Muscle of leg (tissue), 11 donors: Measurements from ENCODE around the gene RDH16. TPM values are rescaled to one million over a fixed set of nuclear protein-coding genes. Genes with fewer than 3 reads are reported as not detected.
A peak's percentile ranks its signal among the peaks of the same experiment; 100 is the strongest.
"Not testable (repeated sequence)": the region's sequence is repeated elsewhere in the genome, so short reads cannot be mapped to it uniquely, and the experiment has no call there.

Experiments used
- DNase-seq: peaks from one replicate; pipeline ENCODE4 v3.0.0; 2013
- H3K27ac ChIP-seq: one replicate; pipeline ENCODE4 v1.5.1; 2013; ENCODE audit warnings: mild to moderate bottlenecking, low read length, control low read depth
- H3K27me3 ChIP-seq: one replicate; pipeline ENCODE4 v1.6.1; 2013; ENCODE audit warnings: low read length; ENCODE audit not compliant: control insufficient read depth, insufficient read depth
- H3K36me3 ChIP-seq: one replicate; pipeline ENCODE4 v1.6.1; 2013; ENCODE audit warnings: low read length; ENCODE audit not compliant: control insufficient read depth, insufficient read depth
- H3K4me1 ChIP-seq: one replicate; pipeline ENCODE4 v1.6.1; 2013; ENCODE audit warnings: low read length; ENCODE audit not compliant: control insufficient read depth, insufficient read depth
- H3K4me3 ChIP-seq: one replicate; pipeline ENCODE4 v1.5.1; 2013; ENCODE audit warnings: low read length, control low read depth
- H3K9me3 ChIP-seq: replicated peaks from 2 replicates; pipeline ENCODE4 v1.6.1; 2013; ENCODE audit warnings: low read depth, low read length; ENCODE audit not compliant: control insufficient read depth
- WGBS: methylation state at CpG from one replicate; pipeline ENCODE4 v1.1.5; 2013; ENCODE audit warnings: missing lambda C conversion rate; ENCODE audit not compliant: insufficient coverage; 5-methylcytosine and 5-hydroxymethylcytosine counted together
- polyA plus RNA-seq, 8 donors: library from polyadenylated mRNA; unstranded; fragments of 120-200 nt; gene quantifications; one replicate each; pipeline versions ENCODE4 v1.2.1 to v1.2.3, GENCODE V29; 2013; ENCODE audit warnings: inconsistent platforms in 1 of 8, low replicate concordance in 1 of 8; ENCODE audit not compliant: insufficient read length in 8 of 8, insufficient read depth in 1 of 8
- total RNA-seq: library from RNA; stranded (reverse); fragments of 120-200 nt; gene quantifications from one replicate; pipeline ENCODE4 v1.2.4, GENCODE V29; 2013

RDH16 gene
- total and polyA plus RNA-seq, 9 donors = 0.12 to 0.50 (median 0.27) TPM

DNA sequence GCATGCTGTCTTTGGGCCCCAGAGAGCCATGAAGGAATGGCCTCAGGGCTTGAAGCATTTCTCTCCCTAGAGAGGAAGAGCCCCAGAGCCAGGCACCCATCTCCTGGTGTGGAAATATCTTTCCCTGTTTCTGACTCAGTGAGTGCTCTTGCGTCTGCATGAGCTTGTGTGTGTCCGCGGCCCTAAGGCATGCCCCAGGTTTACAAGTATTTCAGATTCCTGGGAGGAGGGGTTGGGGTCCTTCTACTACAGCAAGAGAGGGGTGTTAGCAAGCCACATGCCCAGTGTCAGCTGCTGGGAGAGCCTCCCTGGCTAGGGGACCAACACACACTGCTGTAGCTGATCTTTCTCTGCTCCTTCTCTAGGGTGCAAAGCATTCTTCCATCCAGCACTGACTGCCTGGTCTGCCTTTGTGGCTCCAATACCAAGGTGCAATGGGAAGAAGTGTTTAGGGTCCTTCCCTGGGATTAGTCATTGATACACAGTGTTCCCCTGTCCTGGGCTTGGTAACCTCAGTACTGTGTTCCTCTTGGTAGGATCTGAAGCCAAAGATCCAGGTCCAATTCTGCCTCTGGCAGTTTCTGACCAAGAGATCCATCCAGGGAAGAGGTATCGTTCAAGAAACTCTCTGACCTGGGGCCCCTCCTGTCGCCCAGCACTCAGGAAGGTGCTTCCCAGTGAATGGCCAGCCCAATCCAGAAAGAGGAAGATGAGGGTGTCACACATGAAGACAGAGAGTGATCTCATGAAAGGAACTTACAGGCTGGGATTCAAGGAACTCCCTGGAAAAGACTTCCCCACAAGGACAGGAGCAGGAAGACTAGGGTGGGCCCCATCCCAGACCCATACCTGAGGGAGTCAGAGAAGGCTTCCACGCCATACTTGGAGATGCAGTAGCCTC, 3.1 kb downstream of the RDH16 start:
- DNase-seq = no peak
- Histone ChIP-seq H3K27ac (no peak overlapping the region), H3K4me3 (no peak overlapping the region), H3K9me3 (peaks cover 9% of the 10 kb centered on the region), H3K27me3 (peaks cover 2% of the 10 kb centered on the region), H3K36me3 (no peaks in the 10 kb centered on the region), H3K4me1 (no peaks in the 10 kb centered on the region)
- 60% methylated on average over 1 of the region's 6 CpGs for WGBS

DNA sequence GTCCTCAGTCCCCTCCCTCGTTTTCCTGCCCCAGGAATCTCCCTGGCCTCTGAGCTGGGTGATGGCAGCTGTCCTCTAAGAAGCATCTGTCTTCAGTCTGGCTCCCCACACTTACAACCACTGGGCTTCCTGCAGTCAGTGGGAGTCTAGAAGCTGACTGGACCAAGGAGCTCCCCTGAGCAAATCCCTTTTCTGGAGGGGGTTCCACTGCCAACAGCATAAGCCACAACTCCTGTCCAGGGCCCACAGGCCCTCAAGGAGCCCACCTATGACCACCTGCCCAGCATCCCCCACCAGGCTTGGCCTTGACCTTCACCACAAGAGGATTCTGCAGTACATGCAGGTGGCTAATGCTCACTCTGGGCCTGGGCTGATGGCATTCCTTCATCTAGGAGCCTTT, 4.1 kb downstream of the RDH16 start:
- no peak overlapping the region for H3K27ac ChIP-seq
- H3K4me3 ChIP-seq = no peak overlapping the region
- no peaks in the 10 kb centered on the region for H3K4me1 ChIP-seq
- H3K9me3 ChIP-seq = peaks cover 5% of the 10 kb centered on the region
- H3K27me3 ChIP-seq = peaks cover 2% of the 10 kb centered on the region
- DNase-seq = no peak
- 0% methylated on average over 1 of the region's 1 CpG for WGBS
- H3K36me3 ChIP-seq = no peaks in the 10 kb centered on the region

- Histone ChIP-seq H3K9me3 (no peaks in the 10 kb centered on the region), H3K27me3 (no peaks in the 10 kb centered on the region), H3K4me3 (no peak overlapping the region), H3K27ac (no peak overlapping the region), H3K4me1 (no peaks in the 10 kb centered on the region), H3K36me3 (no peaks in the 10 kb centered on the region)
- 85% methylated on average over 5 of the region's 11 CpGs for WGBS
- DNase-seq = no peak
These were observed 5.6 kb downstream of the RDH16 start for GRCh38 chr12:56951582-56952339.

- Histone ChIP-seq H3K36me3 (no peaks in the 10 kb centered on the region), H3K27ac (no peak overlapping the region), H3K4me3 (no peak overlapping the region), H3K27me3 (no peaks in the 10 kb centered on the region), H3K9me3 (no peaks in the 10 kb centered on the region), H3K4me1 (no peaks in the 10 kb centered on the region)
- WGBS = 95% methylated on average over 2 of the region's 2 CpGs
- no peak for DNase-seq
These were observed 8.5 kb downstream of the RDH16 start for GRCh38 chr12:56948881-56949280.

DNA sequence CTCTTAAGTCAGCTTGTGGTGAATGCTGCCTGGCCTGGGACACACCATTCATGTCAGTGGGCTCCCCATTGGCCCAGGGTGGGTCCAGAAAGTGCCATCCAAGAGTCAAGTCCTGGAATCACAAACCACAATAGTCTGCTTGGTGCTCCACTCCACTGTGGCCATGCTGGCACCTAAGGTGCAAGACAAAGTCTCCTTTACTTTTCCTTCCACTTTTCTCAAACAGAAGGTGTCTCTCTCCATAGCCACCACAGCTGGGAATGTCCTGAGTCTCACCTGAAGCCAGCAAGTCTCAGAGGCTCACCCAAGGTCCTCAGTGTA, 9.0 kb downstream of the RDH16 start:
- Histone ChIP-seq H3K27ac (no peak overlapping the region), H3K4me3 (no peak overlapping the region), H3K27me3 (no peaks in the 10 kb centered on the region), H3K4me1 (no peaks in the 10 kb centered on the region), H3K9me3 (no peaks in the 10 kb centered on the region), H3K36me3 (no peaks in the 10 kb centered on the region)
- DNase-seq = no peak

- no peaks in the 10 kb centered on the region for H3K9me3 ChIP-seq
- H3K27ac ChIP-seq = no peak overlapping the region
- 94% methylated on average over 3 of the region's 6 CpGs for WGBS
- no peaks in the 10 kb centered on the region for H3K27me3 ChIP-seq
- H3K4me3 ChIP-seq = no peak overlapping the region
- no peaks in the 10 kb centered on the region for H3K4me1 ChIP-seq
- no peaks in the 10 kb centered on the region for H3K36me3 ChIP-seq
- no peak for DNase-seq
These were observed 9.6 kb downstream of the RDH16 start for GRCh38 chr12:56947633-56948456.

GRCh38 chr12:56943878-56944277, 13.5 kb downstream of the RDH16 start:
- no peaks in the 10 kb centered on the region for H3K36me3 ChIP-seq
- no peaks in the 10 kb centered on the region for H3K9me3 ChIP-seq
- H3K4me1 ChIP-seq = no peaks in the 10 kb centered on the region
- H3K4me3 ChIP-seq = no peak overlapping the region
- DNase-seq = no peak
- no peaks in the 10 kb centered on the region for H3K27me3 ChIP-seq
- no CpG with 5 or more reads among the region's 4 CpGs for WGBS
- no peak overlapping the region for H3K27ac ChIP-seq

DNA sequence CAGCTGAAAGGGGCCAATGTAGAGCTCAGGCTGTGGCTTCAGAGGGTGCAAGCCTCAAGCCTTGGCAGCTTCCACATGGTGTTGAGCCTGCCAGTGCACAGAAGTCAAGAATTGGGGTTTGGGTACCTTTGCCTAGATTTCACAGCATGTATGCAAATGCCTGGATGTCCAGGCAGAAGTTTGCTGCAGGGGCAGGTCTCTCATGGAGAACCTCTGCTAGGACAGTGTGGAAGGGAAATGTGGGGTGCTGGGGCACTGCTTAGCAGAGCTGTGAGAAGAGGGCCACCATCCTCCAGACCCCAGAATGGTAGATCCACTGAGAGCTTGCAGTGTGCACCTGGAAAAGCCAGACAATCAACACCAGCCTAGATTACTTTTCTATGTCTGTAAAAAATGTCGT, 14.0 kb downstream of the RDH16 start:
- DNase-seq = not testable (repeated sequence)
- WGBS = no CpG with 5 or more reads among the region's 1 CpG

DNA sequence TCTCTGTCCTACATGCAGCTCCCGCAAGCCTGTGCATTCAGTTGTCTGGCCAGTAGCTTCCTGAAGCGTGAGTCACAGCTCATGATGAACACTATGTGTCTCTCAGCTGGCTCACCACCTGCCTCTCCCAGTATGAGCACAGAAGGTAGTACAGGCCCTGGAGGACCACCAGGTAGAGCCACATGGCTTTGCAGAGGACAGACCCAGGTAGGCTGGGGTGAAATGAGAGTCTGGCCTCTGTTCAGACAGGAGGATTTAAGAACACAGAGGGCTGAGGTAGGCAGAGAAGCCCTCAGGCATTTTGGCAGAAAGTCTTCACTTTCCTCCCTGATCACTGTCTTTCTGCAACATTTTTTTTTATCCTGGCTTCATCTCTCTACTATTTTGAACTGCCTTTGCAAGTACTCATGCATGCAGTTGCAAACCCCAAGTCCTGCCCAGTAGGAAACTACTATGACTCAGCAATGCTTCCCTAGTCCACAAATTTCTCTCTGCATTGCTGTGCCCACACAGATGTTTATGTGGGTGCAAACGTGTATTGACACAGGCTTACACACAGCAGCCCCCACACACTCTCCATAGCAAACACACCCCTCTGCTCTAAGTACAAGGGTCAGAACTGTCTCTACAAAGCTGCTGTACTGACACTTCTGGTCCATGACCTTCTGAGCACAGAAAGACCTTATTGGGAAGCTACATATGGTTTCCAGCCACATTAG, 15.9 kb downstream of the RDH16 start:
- H3K27me3 ChIP-seq = no peaks in the 10 kb centered on the region
- H3K9me3 ChIP-seq = no peaks in the 10 kb centered on the region
- peak; percentile 22 for DNase-seq
- 20% methylated on average over 1 of the region's 3 CpGs for WGBS
- no peak overlapping the region for H3K4me3 ChIP-seq
- H3K4me1 ChIP-seq = no peaks in the 10 kb centered on the region
- H3K27ac ChIP-seq = no peak overlapping the region
- H3K36me3 ChIP-seq = no peaks in the 10 kb centered on the region

More for the DNA sequence above, 14.0 kb downstream of the RDH16 start:
- not testable (repeated sequence) for H3K4me1 ChIP-seq, H3K27me3 ChIP-seq, H3K9me3 ChIP-seq, H3K36me3 ChIP-seq, H3K4me3 ChIP-seq, H3K27ac ChIP-seq
